SU-DHL-6 (cell line): ENCODE data around the gene ADCY6.

Experiments
- H2AFZ ChIP-seq: fragments of 200-600 bp; sonication (generic); 2 replicates; pipeline ENCODE4 v1.6.1; 2014; ENCODE audit warnings: low read depth, mild to moderate bottlenecking, moderate library complexity, mixed read lengths, antibody characterized with exemption, low read length; ENCODE audit not compliant: severe bottlenecking
- H3F3A ChIP-seq: fragments of 200-600 bp; shearing (Covaris generic); 2 replicates; pipeline ENCODE4 v1.6.0; 2016; ENCODE audit warnings: antibody characterized with exemption, mild to moderate bottlenecking; ENCODE audit not compliant: insufficient read depth
- H3K27ac ChIP-seq: fragments of 200-600 bp; sonication (generic); 2 replicates; pipeline ENCODE4 v1.5.1; 2016; ENCODE audit warnings: low read depth, mild to moderate bottlenecking, low read length, moderate library complexity, mixed read lengths
- H3K27me3 ChIP-seq: fragments of 200-600 bp; sonication (generic), shearing (Covaris generic); 2 replicates; pipeline ENCODE4 v1.6.0; 2014; ENCODE audit warnings: mild to moderate bottlenecking, low read length
- H3K36me3 ChIP-seq: fragments of 200-600 bp; sonication (generic); 2 replicates; pipeline ENCODE4 v1.6.1; 2014; ENCODE audit warnings: mild to moderate bottlenecking, low read length, mixed read lengths
- H3K4me2 ChIP-seq: fragments of 300-600, 200-600 bp; shearing (Covaris generic), sonication (generic); 2 replicates; pipeline ENCODE4 v1.6.0; 2014; ENCODE audit warnings: low read length, low read depth, mild to moderate bottlenecking; ENCODE audit not compliant: poor library complexity, severe bottlenecking
- H3K4me3 ChIP-seq: fragments of 200-600 bp; sonication (generic); 2 replicates; pipeline ENCODE4 v1.5.1; 2014; ENCODE audit warnings: antibody characterized with exemption, low read length, mild to moderate bottlenecking, mixed read lengths; ENCODE audit not compliant: insufficient read depth, poor library complexity, severe bottlenecking
- H3K79me2 ChIP-seq: fragments of 200-600 bp; sonication (generic); 2 replicates; pipeline ENCODE4 v1.6.1; 2014; ENCODE audit warnings: mild to moderate bottlenecking, low read length, moderate library complexity; ENCODE audit not compliant: insufficient read depth
- H3K9ac ChIP-seq: fragments of 200-600 bp; sonication (generic); 2 replicates; pipeline ENCODE4 v1.7.0; 2014; ENCODE audit warnings: mild to moderate bottlenecking, low read length
- H3K9me2 ChIP-seq: fragments of 200-600 bp; sonication (generic); replicated peaks from 2 replicates; pipeline ENCODE4 v1.6.1; 2014; ENCODE audit warnings: low read length; ENCODE audit not compliant: insufficient read depth
- H3K9me3 ChIP-seq: fragments of 200-600 bp; sonication (generic); 2 replicates; pipeline ENCODE4 v1.6.1; 2014; ENCODE audit warnings: low read length, mixed read lengths; ENCODE audit not compliant: insufficient read depth
- H4K20me1 ChIP-seq: fragments of 200-600 bp; sonication (generic); 2 replicates; pipeline ENCODE4 v1.6.1; 2014; ENCODE audit warnings: low read depth, mild to moderate bottlenecking, antibody characterized with exemption, low read length, moderate library complexity, mixed read lengths
- EZH2phosphoT487 ChIP-seq: fragments of 200-600 bp; sonication (generic), shearing (Covaris generic); conservative IDR thresholded peaks from 2 replicates; pipeline ENCODE4 v1.6.1; 2018; ENCODE audit warnings: mild to moderate bottlenecking, antibody characterized with exemption, low read length, moderate library complexity, mixed read lengths
- TF ChIP-seq, protein P1 (sequence below): fragments of 200-600 bp; sonication (generic); IDR thresholded peaks from one replicate; pipeline ENCODE4 v1.5.1; 2017; ENCODE audit warnings: antibody characterized with exemption, mild to moderate bottlenecking, low read length, moderate library complexity; ENCODE audit not compliant: insufficient read depth, poor library complexity, severe bottlenecking

ADCY6 gene

DNA sequence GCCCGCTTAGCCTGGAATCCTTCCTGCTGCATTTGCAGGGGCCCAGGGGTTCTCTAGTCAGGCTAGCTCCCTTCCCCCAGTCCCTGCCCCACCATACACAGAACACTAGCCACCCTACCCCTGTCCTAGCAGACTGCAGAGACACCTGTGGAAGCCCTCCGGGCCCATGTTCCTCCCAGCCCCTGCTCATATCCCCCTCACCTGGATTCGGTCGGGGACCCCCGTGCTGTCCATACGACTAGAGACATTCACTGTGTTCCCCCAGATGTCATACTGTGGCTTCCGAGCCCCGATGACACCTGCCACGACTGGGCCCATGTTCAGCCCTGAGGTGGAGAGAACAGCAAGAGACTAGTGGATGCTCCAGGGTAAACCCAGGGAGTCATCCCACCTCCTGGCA lies 20.2 kb downstream of the ADCY6 start:
- no peaks in the 10 kb centered on the region for H3F3A ChIP-seq
- H4K20me1 ChIP-seq, result no peaks in the 10 kb centered on the region
- H3K4me3 ChIP-seq, result no peak overlapping the region
- no peak overlapping the region for H3K4me2 ChIP-seq
- H2AFZ ChIP-seq, result no peak overlapping the region
- no peak overlapping the region for H3K27ac ChIP-seq
- no peaks in the 10 kb centered on the region for H3K79me2 ChIP-seq
- no peaks in the 10 kb centered on the region for H3K27me3 ChIP-seq
- no peak for TF ChIP-seq EZH2phosphoT487
- TF ChIP-seq, protein P1, sequence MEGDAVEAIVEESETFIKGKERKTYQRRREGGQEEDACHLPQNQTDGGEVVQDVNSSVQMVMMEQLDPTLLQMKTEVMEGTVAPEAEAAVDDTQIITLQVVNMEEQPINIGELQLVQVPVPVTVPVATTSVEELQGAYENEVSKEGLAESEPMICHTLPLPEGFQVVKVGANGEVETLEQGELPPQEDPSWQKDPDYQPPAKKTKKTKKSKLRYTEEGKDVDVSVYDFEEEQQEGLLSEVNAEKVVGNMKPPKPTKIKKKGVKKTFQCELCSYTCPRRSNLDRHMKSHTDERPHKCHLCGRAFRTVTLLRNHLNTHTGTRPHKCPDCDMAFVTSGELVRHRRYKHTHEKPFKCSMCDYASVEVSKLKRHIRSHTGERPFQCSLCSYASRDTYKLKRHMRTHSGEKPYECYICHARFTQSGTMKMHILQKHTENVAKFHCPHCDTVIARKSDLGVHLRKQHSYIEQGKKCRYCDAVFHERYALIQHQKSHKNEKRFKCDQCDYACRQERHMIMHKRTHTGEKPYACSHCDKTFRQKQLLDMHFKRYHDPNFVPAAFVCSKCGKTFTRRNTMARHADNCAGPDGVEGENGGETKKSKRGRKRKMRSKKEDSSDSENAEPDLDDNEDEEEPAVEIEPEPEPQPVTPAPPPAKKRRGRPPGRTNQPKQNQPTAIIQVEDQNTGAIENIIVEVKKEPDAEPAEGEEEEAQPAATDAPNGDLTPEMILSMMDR, result no peak
- no peaks in the 10 kb centered on the region for H3K36me3 ChIP-seq
- H3K9ac ChIP-seq, result no peak overlapping the region
- H3K9me2 ChIP-seq, result no peaks in the 10 kb centered on the region
- no peaks in the 10 kb centered on the region for H3K9me3 ChIP-seq

- Histone ChIP-seq H2AFZ (no peak overlapping the region), H4K20me1 (no peaks in the 10 kb centered on the region), H3K27me3 (no peaks in the 10 kb centered on the region), H3K9me3 (no peaks in the 10 kb centered on the region), H3K27ac (no peak overlapping the region), H3K36me3 (no peaks in the 10 kb centered on the region), H3F3A (no peaks in the 10 kb centered on the region), H3K4me3 (no peak overlapping the region), H3K4me2 (no peak overlapping the region), H3K9me2 (no peaks in the 10 kb centered on the region), H3K9ac (no peak overlapping the region), H3K79me2 (no peaks in the 10 kb centered on the region)
- no peak for TF ChIP-seq EZH2phosphoT487
- TF ChIP-seq, protein P1, result no peak
Observed at GRCh38 chr12:48768147-48768546, 20.7 kb downstream of the ADCY6 start.

- Histone ChIP-seq H3K9me2 (no peaks in the 10 kb centered on the region), H3K4me2 (no peak overlapping the region), H3K27ac (no peak overlapping the region), H3F3A (no peaks in the 10 kb centered on the region), H3K36me3 (no peaks in the 10 kb centered on the region), H3K9ac (no peak overlapping the region), H3K4me3 (no peak overlapping the region), H2AFZ (no peak overlapping the region), H4K20me1 (no peaks in the 10 kb centered on the region), H3K79me2 (no peaks in the 10 kb centered on the region), H3K9me3 (no peaks in the 10 kb centered on the region), H3K27me3 (no peaks in the 10 kb centered on the region)
- TF ChIP-seq, protein P1, result no peak
- no peak for TF ChIP-seq EZH2phosphoT487
Observed at GRCh38 chr12:48767521-48767920, 21.4 kb downstream of the ADCY6 start.
